H9 (cell line): ENCODE data around the gene CLDN22. TPM values are rescaled to one million over a fixed set of nuclear protein-coding genes. Genes with fewer than 3 reads are reported as not detected.

ENCODE experiments used
- DNase-seq: peaks from one replicate; pipeline ENCODE4 v3.0.0-alpha.2; 2017
- H2AFZ ChIP-seq: one replicate; pipeline ENCODE4 v1.6.1; 2013; ENCODE audit warnings: mild to moderate bottlenecking, low read length, control low read depth, moderate library complexity
- H2AK5ac ChIP-seq: 2 replicates; pipeline ENCODE4 v1.6.1; 2013; ENCODE audit warnings: low read length, control low read depth, mixed read lengths; ENCODE audit not compliant: insufficient read length
- H2BK120ac ChIP-seq: one replicate; pipeline ENCODE4 v1.6.1; 2013; ENCODE audit warnings: low read depth, mild to moderate bottlenecking, low read length, control low read depth, inconsistent platforms; ENCODE audit not compliant: poor library complexity, severe bottlenecking
- H2BK12ac ChIP-seq: 2 replicates; pipeline ENCODE4 v1.6.1; 2013; ENCODE audit warnings: low read length, control low read depth, mixed read lengths, low read depth; ENCODE audit not compliant: insufficient read length
- H2BK15ac ChIP-seq: 2 replicates; pipeline ENCODE4 v1.6.1; 2013; ENCODE audit warnings: low read depth, low read length, control low read depth
- H2BK20ac ChIP-seq: one replicate; pipeline ENCODE4 v1.6.1; 2013; ENCODE audit warnings: low read depth, mild to moderate bottlenecking, low read length, control low read depth, inconsistent platforms; ENCODE audit not compliant: poor library complexity, severe bottlenecking
- H2BK5ac ChIP-seq: 2 replicates; pipeline ENCODE4 v1.6.1; 2013; ENCODE audit warnings: low read length, control low read depth, mixed read lengths; ENCODE audit not compliant: insufficient read length
- H3K14ac ChIP-seq: 2 replicates; pipeline ENCODE4 v1.6.1; 2013; ENCODE audit warnings: low read length, control low read depth; ENCODE audit not compliant: insufficient read depth
- H3K18ac ChIP-seq: 2 replicates; pipeline ENCODE4 v1.6.1; 2013; ENCODE audit warnings: low read depth, mild to moderate bottlenecking, mixed read lengths, low read length, control low read depth; ENCODE audit not compliant: insufficient read length
- H3K23ac ChIP-seq: 2 replicates; pipeline ENCODE4 v1.6.1; 2013; ENCODE audit warnings: low read length, control low read depth, mixed read lengths, low read depth; ENCODE audit not compliant: insufficient read length
- H3K23me2 ChIP-seq: 2 replicates; pipeline ENCODE4 v1.6.1; 2013; ENCODE audit warnings: low read depth, mild to moderate bottlenecking, mixed read lengths, low read length, control low read depth; ENCODE audit not compliant: insufficient read length, poor library complexity, severe bottlenecking
- H3K27ac ChIP-seq: 2 replicates; pipeline ENCODE4 v1.5.1; 2013; ENCODE audit warnings: low read length, control low read depth, mixed read lengths, low read depth; ENCODE audit not compliant: insufficient read length
- H3K27me3 ChIP-seq: 2 replicates; pipeline ENCODE4 v1.6.1; 2013; ENCODE audit warnings: low read length, control low read depth, inconsistent platforms; ENCODE audit not compliant: insufficient read depth
- H3K4ac ChIP-seq: 2 replicates; pipeline ENCODE4 v1.6.1; 2013; ENCODE audit warnings: low read depth, mild to moderate bottlenecking, control low read depth, inconsistent platforms, low read length, moderate library complexity
- H3K4me1 ChIP-seq: 2 replicates; pipeline ENCODE4 v1.6.1; 2013; ENCODE audit warnings: low read length, control low read depth, inconsistent platforms; ENCODE audit not compliant: insufficient read depth
- H3K4me2 ChIP-seq: 2 replicates; pipeline ENCODE4 v1.6.1; 2013; ENCODE audit warnings: low read length, control low read depth, mixed read lengths; ENCODE audit not compliant: insufficient read length, insufficient read depth
- H3K56ac ChIP-seq: 2 replicates; pipeline ENCODE4 v1.6.1; 2013; ENCODE audit warnings: low read depth, mild to moderate bottlenecking, mixed read lengths, low read length, control low read depth; ENCODE audit not compliant: insufficient read length
- H3K79me1 ChIP-seq: 2 replicates; pipeline ENCODE4 v1.6.1; 2013; ENCODE audit warnings: low read depth, mild to moderate bottlenecking, moderate library complexity, low read length, control low read depth, inconsistent platforms; ENCODE audit not compliant: insufficient read depth, poor library complexity, severe bottlenecking
- H3K79me2 ChIP-seq: 2 replicates; pipeline ENCODE4 v1.6.1; 2013; ENCODE audit warnings: low read length, control low read depth, inconsistent platforms; ENCODE audit not compliant: insufficient read depth
- H3K9ac ChIP-seq: 2 replicates; pipeline ENCODE4 v1.6.1; 2013; ENCODE audit warnings: low read length, control low read depth, mixed read lengths; ENCODE audit not compliant: insufficient read length; ENCODE audit errors: extremely low read depth
- H3K9me3 ChIP-seq: one replicate; pipeline ENCODE4 v1.6.1; 2013; ENCODE audit warnings: low read depth, low read length, inconsistent platforms; ENCODE audit not compliant: control insufficient read depth
- H3T11ph ChIP-seq: one replicate; pipeline ENCODE4 v1.6.1; 2013; ENCODE audit warnings: mild to moderate bottlenecking, low read length, control low read depth, inconsistent platforms
- H4K20me1 ChIP-seq: one replicate; pipeline ENCODE4 v1.6.1; 2013; ENCODE audit not compliant: control insufficient read depth, insufficient read length, insufficient read depth
- H4K5ac ChIP-seq: 2 replicates; pipeline ENCODE4 v1.6.1; 2013; ENCODE audit warnings: low read depth, mild to moderate bottlenecking, mixed read lengths, low read length, control low read depth; ENCODE audit not compliant: insufficient read length
- H4K8ac ChIP-seq: replicated peaks from 2 replicates; pipeline ENCODE4 v1.6.1; 2013; ENCODE audit warnings: low read length, control low read depth, mixed read lengths, low read depth; ENCODE audit not compliant: insufficient read length
- H4K91ac ChIP-seq: 2 replicates; pipeline ENCODE4 v1.6.1; 2013; ENCODE audit warnings: low read depth, mild to moderate bottlenecking, moderate library complexity, mixed read lengths, low read length, control low read depth; ENCODE audit not compliant: insufficient read length
- H3K27ac Mint-ChIP-seq, 3 experiments: 2 replicates in 2 of 3; 3 replicates in 1 of 3; pipeline ENCODE4 v1.8.0; 2020 to 2021; ENCODE audit warnings: mixed read lengths in 3 of 3, mild to moderate bottlenecking in 1 of 3, moderate library complexity in 1 of 3
- H3K27me3 Mint-ChIP-seq: 2 replicates; pipeline ENCODE4 v1.8.0; 2021; ENCODE audit warnings: low read depth, mild to moderate bottlenecking, moderate library complexity, mixed read lengths
- H3K36me3 Mint-ChIP-seq, 3 experiments: 2 replicates in 2 of 3; 3 replicates in 1 of 3; pipeline ENCODE4 v1.8.0; 2020 to 2021; ENCODE audit warnings: low read depth in 3 of 3, mixed read lengths in 3 of 3; ENCODE audit not compliant: insufficient read depth in 1 of 3
- H3K4me1 Mint-ChIP-seq, 2 experiments: 2 replicates each; pipeline ENCODE4 v1.8.0; 2020; ENCODE audit warnings: mixed read lengths in 2 of 2
- H3K4me3 Mint-ChIP-seq, 2 experiments: 2 replicates in 1 of 2; 3 replicates in 1 of 2; pipeline ENCODE4 v1.8.0; 2020 to 2021; ENCODE audit warnings: mild to moderate bottlenecking in 2 of 2, mixed read lengths in 2 of 2, moderate library complexity in 1 of 2
- H3K9me3 Mint-ChIP-seq, 2 experiments: 2 replicates in 1 of 2; 3 replicates in 1 of 2; pipeline ENCODE4 v1.8.0; 2020; ENCODE audit warnings: mild to moderate bottlenecking in 2 of 2, mixed read lengths in 2 of 2, moderate library complexity in 1 of 2
- WGBS: extraction: QIAGEN DNeasy Blood & Tissue Kit; methylation state at CpG from one replicate; pipeline ENCODE4 v1.1.7; 2013; ENCODE audit warnings: missing lambda C conversion rate, low lambda C conversion rate, mixed read lengths; ENCODE audit not compliant: insufficient read length; ENCODE audit errors: extremely low coverage; 5-methylcytosine and 5-hydroxymethylcytosine counted together
- total RNA-seq: library from RNA; stranded (reverse); gene quantifications from 2 replicates; pipeline ENCODE4 v1.2.1, GENCODE V29; 2021
- TF ChIP-seq, protein P1 (sequence below): fragments of 200-600 bp; sonication (generic); conservative IDR thresholded peaks from 3 replicates; pipeline ENCODE4 v1.8.0; 2021; ENCODE audit warnings: antibody characterized with exemption, mild to moderate bottlenecking

The CLDN22 gene
- total RNA-seq, 1 experiment from 2014 or later = not detected

DNA sequence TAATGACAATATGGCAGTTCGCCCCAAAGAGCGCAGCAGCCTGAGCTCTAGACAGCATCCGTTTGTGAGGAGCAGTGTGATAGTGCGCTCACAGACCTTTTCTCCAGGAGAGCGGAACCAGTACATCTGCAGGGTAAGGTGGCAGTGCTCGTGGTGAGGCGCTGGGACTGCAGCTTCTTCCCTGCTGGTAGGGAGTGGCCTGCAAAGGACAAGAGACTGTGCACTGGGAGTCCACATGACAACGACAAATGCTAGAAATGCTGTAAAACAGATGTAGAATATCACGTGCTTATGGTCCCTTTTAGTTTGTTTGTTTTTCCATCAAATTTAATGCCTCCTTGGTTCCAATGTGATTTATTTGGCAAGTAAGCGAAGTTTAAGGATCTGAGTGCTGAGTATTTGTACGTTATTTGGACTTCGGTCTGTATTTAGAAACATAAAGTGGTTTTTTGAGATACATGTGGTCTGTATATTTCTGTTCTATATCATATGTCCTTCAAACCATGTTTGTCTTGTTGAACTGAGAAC lies 35.8 kb downstream of the CLDN22 start:
- no peak overlapping the region for H3K27ac ChIP-seq
- no peaks in the 10 kb centered on the region; the same call in 1 of the 2 replicates for H3K27me3 Mint-ChIP-seq
- no peak overlapping the region for H2AK5ac ChIP-seq
- H3K9ac ChIP-seq = no peak overlapping the region
- H3K4me1 Mint-ChIP-seq = no peaks in the 10 kb centered on the region
- H3T11ph ChIP-seq = no peak overlapping the region
- no peaks in the 10 kb centered on the region for H3K79me1 ChIP-seq
- no peak overlapping the region for H2AFZ ChIP-seq
- H4K8ac ChIP-seq = no peak overlapping the region
- H3K4ac ChIP-seq = no peak overlapping the region
- no peak overlapping the region for H4K5ac ChIP-seq
- H2BK5ac ChIP-seq = no peak overlapping the region
- H3K27ac Mint-ChIP-seq = peak overlapping the region in 1 of 3 experiments; percentile 13; a peak in 1 of 7 replicates
- H3K18ac ChIP-seq = no peak overlapping the region
- H3K4me2 ChIP-seq = no peak overlapping the region
- no peaks in the 10 kb centered on the region for H4K20me1 ChIP-seq
- no peaks in the 10 kb centered on the region for H3K23me2 ChIP-seq
- no peaks in the 10 kb centered on the region for H3K27me3 ChIP-seq
- H3K56ac ChIP-seq = no peak overlapping the region
- H3K36me3 Mint-ChIP-seq = peaks cover 52 to 78% (median 73%) of the 10 kb centered on the region in 3 experiments
- H4K91ac ChIP-seq = no peak overlapping the region
- DNase-seq = no peak
- H3K4me1 ChIP-seq = no peaks in the 10 kb centered on the region
- H3K9me3 Mint-ChIP-seq = no peaks in the 10 kb centered on the region
- TF ChIP-seq, protein P1, sequence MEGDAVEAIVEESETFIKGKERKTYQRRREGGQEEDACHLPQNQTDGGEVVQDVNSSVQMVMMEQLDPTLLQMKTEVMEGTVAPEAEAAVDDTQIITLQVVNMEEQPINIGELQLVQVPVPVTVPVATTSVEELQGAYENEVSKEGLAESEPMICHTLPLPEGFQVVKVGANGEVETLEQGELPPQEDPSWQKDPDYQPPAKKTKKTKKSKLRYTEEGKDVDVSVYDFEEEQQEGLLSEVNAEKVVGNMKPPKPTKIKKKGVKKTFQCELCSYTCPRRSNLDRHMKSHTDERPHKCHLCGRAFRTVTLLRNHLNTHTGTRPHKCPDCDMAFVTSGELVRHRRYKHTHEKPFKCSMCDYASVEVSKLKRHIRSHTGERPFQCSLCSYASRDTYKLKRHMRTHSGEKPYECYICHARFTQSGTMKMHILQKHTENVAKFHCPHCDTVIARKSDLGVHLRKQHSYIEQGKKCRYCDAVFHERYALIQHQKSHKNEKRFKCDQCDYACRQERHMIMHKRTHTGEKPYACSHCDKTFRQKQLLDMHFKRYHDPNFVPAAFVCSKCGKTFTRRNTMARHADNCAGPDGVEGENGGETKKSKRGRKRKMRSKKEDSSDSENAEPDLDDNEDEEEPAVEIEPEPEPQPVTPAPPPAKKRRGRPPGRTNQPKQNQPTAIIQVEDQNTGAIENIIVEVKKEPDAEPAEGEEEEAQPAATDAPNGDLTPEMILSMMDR = no peak
- no peaks in the 10 kb centered on the region for H3K79me2 ChIP-seq
- H3K23ac ChIP-seq = no peak overlapping the region
- H2BK12ac ChIP-seq = no peak overlapping the region
- no peak overlapping the region for H2BK120ac ChIP-seq
- H3K9me3 ChIP-seq = no peaks in the 10 kb centered on the region
- no peak overlapping the region for H2BK15ac ChIP-seq
- H3K4me3 Mint-ChIP-seq = no peak overlapping the region
- no peak overlapping the region for H3K14ac ChIP-seq
- WGBS = no CpG with 5 or more reads among the region's 12 CpGs
- no peak overlapping the region for H2BK20ac ChIP-seq
